Body of pancreas (tissue), 4 donors: ENCODE data around the gene BMERB1.

ENCODE experiments used
- POLR2A ChIP-seq, 3 donors: fragments of 450-650 bp; IDR thresholded peaks; one replicate each; pipeline ENCODE4 v1.6.1; 2016; ENCODE audit warnings: antibody characterized with exemption in 3 of 3, mild to moderate bottlenecking in 2 of 3
- TF ChIP-seq, protein P1 (sequence below), 7 experiments: fragments of 450-650 bp in 4 of 7; fragments of 200-600 bp in 3 of 7; sonication (generic) in 3 of 7; IDR thresholded peaks; one replicate each; pipeline ENCODE4 v1.5.1; 2016 to 2019; ENCODE audit warnings: antibody characterized with exemption in 7 of 7

DNA sequence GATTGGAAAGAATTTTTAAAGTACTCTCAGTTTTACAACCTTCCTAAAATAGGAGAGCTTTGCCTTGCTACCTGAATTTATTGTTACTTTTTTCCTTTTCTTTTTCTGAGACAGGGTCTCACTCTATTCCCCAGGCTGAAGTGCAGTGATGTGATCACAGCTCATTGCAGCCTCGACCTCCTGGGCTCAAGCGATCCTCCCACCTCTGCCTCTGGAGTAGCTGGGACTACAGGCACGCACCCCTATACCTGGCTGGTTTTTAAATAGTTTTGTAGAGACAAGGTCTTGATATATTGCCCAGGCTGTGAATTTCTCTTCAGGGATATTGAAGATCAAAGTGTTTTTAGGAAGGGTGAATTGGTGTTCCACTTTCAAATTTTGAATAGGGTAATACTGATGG is 35.1 kb upstream of the BMERB1 start:
- no peak for TF ChIP-seq POLR2A (IDR thresholded peaks at IDR 0.05)
- TF ChIP-seq, protein P1, sequence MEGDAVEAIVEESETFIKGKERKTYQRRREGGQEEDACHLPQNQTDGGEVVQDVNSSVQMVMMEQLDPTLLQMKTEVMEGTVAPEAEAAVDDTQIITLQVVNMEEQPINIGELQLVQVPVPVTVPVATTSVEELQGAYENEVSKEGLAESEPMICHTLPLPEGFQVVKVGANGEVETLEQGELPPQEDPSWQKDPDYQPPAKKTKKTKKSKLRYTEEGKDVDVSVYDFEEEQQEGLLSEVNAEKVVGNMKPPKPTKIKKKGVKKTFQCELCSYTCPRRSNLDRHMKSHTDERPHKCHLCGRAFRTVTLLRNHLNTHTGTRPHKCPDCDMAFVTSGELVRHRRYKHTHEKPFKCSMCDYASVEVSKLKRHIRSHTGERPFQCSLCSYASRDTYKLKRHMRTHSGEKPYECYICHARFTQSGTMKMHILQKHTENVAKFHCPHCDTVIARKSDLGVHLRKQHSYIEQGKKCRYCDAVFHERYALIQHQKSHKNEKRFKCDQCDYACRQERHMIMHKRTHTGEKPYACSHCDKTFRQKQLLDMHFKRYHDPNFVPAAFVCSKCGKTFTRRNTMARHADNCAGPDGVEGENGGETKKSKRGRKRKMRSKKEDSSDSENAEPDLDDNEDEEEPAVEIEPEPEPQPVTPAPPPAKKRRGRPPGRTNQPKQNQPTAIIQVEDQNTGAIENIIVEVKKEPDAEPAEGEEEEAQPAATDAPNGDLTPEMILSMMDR (IDR thresholded peaks at IDR 0.05): no peak
